GM23338 (cell line): Measurements from ENCODE around the gene STARD3.

Experiments used
- CREB1 ChIP-seq: fragments of 250-450 bp; sonication (Bioruptor Pico); IDR thresholded peaks from 2 replicates; pipeline ENCODE4 v1.5.0; 2020; ENCODE audit warnings: low read depth, mild to moderate bottlenecking, moderate library complexity
- CTCF ChIP-seq, 2 experiments: fragments of 200-600 bp in 1 of 2; sonication (generic) in 1 of 2; conservative IDR thresholded peaks; 2 replicates each; pipeline versions ENCODE4 v1.5.1 to v1.6.1; 2016 to 2017; ENCODE audit warnings: antibody characterized with exemption in 2 of 2, low read depth in 2 of 2, mild to moderate bottlenecking in 2 of 2, moderate library complexity in 1 of 2
- EZH2 ChIP-seq: fragments of 200-600 bp; sonication (generic); IDR thresholded peaks from one replicate; pipeline ENCODE4 v1.8.0; 2017; ENCODE audit warnings: antibody characterized with exemption, mild to moderate bottlenecking, low read depth; ENCODE audit not compliant: unreplicated experiment
- EZH2phosphoT487 ChIP-seq: fragments of 200-600 bp; sonication (generic); IDR thresholded peaks from one replicate; pipeline ENCODE4 v1.8.1; 2018; ENCODE audit warnings: antibody characterized with exemption; ENCODE audit not compliant: unreplicated experiment
- JUNB ChIP-seq: IDR thresholded peaks from one replicate; pipeline ENCODE4 v1.6.1; 2016; ENCODE audit warnings: antibody characterized with exemption; ENCODE audit not compliant: unreplicated experiment
- NANOG ChIP-seq: IDR thresholded peaks from 2 replicates; pipeline ENCODE4 v1.6.1; 2016; ENCODE audit warnings: antibody characterized with exemption, borderline replicate concordance
- POLR2AphosphoS5 ChIP-seq: IDR thresholded peaks from 2 replicates; pipeline ENCODE4 v1.6.1; 2016; ENCODE audit warnings: antibody characterized with exemption, low read depth
- REST ChIP-seq: IDR thresholded peaks from one replicate; pipeline ENCODE4 v1.6.1; 2018; ENCODE audit warnings: antibody characterized with exemption; ENCODE audit not compliant: unreplicated experiment

GRCh38 chr17:39639043-39639442 lies 2.1 kb downstream of the STARD3 start:
- TF ChIP-seq EZH2 (no peak), CTCF (conservative IDR thresholded peaks at IDR 0.05; ENCODE audit: low read depth in 2 of 2) (no peak), REST (no peak), POLR2AphosphoS5 (no peak), EZH2phosphoT487 (no peak), JUNB (no peak), CREB1 (CRISPR knock-in tag) (no peak), NANOG (no peak)
